Measurements from ENCODE around the gene SHISA9.

- TF ChIP-seq CTCF (IDR thresholded peaks at IDR 0.05; ENCODE audit: low read length) (no peak), EZH2 (IDR thresholded peaks at IDR 0.05; ENCODE audit: borderline replicate concordance, low read length) (no peak)
These were observed 180.5 kb downstream of the SHISA9 start for GRCh38 chr16:13081825-13082331.

Data from OCI-LY1 (cell line).